HG03457 (cell line): ENCODE measurements around the gene MAP3K14.

Source experiments
- ATAC-seq: cut with Tn5 transposase; IDR thresholded peaks from one replicate; pipeline ENCODE4 v1.9.1; 2021; ENCODE audit warnings: moderate number of reproducible peaks; ENCODE audit not compliant: unreplicated experiment

Gene MAP3K14

GRCh38 chr17:45339646-45340605 is 23.1 kb upstream of the MAP3K14 start:
- ATAC-seq = no peak

- no peak for ATAC-seq
These were observed 22.2 kb upstream of the MAP3K14 start for GRCh38 chr17:45338996-45339535.

DNA sequence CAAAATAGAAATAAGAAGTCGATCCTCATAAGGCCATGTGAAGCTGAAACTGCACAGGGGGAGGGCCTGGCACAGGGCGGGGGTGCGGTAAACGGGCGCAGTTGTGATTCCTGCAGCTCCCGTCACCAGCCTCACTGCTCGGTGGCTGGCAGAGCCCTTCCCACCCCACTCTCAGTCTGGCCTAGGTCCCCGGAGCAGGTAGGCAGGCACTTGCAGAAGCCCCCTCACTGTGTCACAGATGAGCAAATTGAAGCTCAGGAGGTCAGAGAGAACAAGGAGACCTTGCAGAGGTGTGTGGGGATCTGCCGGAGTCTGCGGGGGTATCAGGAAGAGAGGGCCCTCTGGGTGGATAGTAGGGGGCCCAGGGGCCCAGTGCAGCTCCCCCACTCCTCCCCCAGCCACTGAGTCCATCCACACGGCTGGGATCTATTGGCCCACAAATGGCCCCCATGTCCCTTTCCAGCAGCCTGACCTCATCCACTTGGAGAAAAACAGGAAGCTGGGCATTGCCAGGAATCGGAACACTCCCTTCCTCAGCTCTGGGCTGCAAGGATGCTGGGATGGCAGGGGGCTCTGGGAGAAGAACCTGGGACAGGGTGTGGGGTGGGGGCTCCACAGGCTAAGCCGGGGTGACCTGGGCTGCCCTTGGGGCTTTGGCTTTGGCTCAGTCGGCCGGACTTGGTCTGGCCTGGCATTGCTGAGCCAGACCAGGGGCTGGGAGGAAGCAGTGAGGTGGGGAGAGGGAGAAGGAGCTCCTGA is 21.4 kb upstream of the MAP3K14 start:
- ATAC-seq = no peak

DNA sequence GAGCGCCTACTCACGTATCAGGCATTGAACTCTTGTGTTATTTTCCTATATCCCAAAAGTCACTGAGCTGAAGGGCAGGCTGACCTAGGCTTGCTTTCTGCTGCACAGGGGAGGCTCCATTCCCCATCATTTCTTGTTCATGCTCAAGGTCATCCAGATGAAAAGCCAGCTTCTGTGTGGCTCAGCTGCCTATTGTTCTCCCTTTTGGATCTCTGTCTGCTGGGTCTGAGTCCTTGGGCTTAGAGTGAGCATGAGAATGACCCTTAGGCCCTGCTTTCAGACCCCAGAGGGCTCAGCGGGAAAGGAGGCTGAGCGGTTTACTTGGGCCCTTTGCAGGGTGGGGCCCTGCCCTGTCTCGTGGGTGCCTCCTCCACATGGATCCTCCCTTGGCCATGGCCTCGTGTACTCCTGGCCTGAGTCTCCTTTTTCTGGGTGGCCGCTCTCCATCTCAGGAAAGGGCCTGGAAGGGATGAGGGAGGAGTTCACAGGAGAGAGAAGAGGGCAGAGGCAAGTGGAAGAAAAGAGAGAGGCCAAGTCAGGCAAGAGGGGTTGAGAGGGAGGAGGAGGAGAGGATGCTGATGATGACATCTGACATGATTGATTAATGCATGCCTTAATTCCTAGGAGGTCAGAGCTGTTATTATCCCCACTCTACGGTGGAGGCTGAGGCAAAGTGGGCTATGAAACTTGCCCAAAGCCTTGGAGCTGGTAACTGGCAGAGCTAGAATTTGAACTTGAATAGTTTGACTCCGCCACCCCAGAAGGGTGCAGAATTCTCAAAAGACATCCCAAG is 19.8 kb upstream of the MAP3K14 start:
- no peak for ATAC-seq

- ATAC-seq = no peak
These were observed 18.9 kb upstream of the MAP3K14 start for GRCh38 chr17:45335721-45336120.

DNA sequence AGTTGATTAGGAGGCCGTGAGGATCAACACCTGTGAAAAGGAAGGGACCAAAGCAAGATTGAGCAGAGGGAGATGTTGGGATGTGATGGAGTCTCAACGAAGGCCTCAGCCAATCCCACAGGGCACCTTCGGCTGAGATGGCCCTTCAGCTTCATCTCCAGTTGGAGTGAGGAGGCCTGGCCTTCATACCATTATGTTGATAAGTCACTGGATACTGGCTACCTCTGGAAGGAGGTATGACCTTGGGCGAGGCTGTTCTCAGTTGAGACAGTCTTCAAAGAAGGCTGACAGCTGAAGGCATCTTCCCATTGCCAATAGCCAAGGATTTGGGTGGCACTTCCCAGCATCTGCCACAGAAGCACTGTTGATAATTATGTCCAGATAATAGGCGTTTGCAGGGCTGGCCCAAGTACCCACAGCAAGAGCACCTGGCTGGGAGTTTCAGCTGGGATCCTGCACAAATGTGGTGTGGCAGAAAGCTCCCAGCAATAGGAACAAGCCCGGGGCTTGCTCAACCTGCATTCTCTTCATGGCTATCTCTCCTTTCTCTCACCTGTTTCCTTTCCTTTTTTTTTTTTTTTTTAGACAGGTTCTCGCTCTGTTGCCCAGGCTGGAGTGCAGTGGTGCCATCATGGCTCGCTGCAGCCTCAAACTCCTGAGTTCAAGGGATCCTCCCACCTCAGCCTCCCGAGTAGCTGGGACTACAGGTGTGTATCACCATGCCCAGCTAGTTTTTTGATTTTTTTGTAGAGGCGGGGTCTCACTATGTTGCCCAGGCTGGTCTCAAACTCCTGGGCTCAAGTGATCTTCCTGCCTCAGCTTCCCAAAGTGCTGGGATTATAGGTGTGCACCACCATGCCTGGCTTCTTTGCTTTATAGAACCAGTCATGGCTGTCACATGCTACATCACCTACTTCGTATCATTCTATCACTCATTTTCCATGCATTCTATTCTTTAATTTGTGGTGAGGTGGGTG is 18.2 kb upstream of the MAP3K14 start:
- no peak for ATAC-seq

DNA sequence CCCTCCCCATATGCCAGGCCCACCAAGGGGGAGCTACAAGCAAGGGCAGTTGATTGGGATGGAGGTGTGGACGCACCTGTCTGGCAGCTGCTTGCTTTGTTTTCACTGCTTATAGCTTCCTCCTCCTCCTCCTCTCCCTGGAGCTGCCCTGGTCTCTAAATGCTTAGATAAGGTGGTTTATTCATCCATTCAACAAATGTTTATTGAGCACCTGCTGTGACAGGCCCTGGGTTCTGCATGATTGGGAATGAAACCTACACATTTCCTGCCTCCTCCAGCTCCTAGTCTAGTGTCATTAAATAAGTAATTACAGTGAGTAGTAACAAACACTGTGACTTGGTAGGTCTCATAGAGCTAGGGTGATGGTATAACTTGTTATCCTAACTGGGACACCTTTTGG is 17.4 kb upstream of the MAP3K14 start:
- no peak for ATAC-seq

GRCh38 chr17:45333702-45334092 is 16.9 kb upstream of the MAP3K14 start:
- no peak for ATAC-seq

- ATAC-seq = no peak
These were observed 16.3 kb upstream of the MAP3K14 start for GRCh38 chr17:45332989-45333701.

DNA sequence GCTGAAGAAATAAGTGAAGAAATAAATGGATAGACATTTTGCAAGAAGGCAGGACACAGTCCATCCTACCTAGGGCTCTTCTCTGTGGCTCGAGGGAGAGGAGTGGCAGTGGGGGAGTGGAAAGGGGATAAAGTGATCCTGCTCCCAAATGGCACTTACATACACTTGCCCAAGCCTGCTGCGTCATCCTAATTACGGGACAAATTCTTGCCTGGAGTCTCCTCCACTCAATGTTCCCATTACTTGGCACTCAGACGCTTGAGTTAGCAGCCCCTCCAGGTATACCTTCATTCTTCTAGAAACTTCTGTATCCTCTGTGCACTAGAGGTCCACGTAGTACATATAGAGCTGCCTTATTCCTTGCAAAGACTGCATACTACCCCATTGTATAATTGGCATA is 15.7 kb upstream of the MAP3K14 start:
- ATAC-seq = no peak

GRCh38 chr17:45326626-45327025 is 9.8 kb upstream of the MAP3K14 start:
- ATAC-seq = no peak

DNA sequence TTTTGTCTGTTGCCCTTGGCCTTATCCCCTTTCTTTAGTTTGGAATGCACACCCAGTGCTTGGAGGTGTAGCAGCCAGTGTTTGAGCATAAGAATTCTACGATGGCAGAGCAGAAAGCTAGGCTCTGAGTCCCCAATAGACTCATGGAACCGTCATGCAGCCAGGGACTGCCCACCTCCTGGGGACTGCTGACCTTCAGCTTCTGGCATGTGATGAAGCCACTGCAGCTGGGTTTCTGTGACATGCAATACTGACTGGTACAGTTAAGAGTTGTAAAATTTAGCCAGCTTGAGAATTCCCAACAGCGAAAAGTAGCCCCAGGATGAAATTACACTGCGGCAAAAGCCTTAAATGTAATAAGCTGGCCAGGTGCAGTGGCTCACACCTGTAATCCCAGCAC is 9.0 kb upstream of the MAP3K14 start:
- no peak for ATAC-seq

- no peak for ATAC-seq
These were observed 7.5 kb upstream of the MAP3K14 start for GRCh38 chr17:45324336-45324735.

DNA sequence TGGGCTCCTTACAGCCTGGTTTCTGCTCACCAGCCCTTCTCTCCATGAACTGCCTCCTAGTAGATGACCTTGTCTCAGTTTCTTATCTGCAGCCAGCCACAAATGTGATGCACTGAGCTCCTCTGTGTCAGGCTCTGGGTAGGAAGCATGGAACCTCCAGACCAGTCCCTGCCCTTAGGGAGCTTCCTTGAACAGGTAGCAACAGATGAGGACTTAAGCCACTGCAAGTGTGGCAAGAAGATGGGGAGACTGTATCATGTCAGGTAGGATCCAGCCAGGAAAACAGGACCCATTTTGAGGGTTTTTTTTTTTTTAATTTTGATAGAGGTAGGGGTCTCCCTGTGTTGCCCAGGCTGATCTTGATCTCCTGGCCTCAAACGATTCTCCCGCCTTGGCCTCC is 5.3 kb upstream of the MAP3K14 start:
- ATAC-seq = no peak

GRCh38 chr17:45320931-45321461 is 4.2 kb upstream of the MAP3K14 start:
- no peak for ATAC-seq

- no peak for ATAC-seq
These were observed 3.6 kb upstream of the MAP3K14 start for GRCh38 chr17:45320349-45320930.

- no peak for ATAC-seq
These were observed 2.5 kb upstream of the MAP3K14 start for GRCh38 chr17:45319239-45319703.

DNA sequence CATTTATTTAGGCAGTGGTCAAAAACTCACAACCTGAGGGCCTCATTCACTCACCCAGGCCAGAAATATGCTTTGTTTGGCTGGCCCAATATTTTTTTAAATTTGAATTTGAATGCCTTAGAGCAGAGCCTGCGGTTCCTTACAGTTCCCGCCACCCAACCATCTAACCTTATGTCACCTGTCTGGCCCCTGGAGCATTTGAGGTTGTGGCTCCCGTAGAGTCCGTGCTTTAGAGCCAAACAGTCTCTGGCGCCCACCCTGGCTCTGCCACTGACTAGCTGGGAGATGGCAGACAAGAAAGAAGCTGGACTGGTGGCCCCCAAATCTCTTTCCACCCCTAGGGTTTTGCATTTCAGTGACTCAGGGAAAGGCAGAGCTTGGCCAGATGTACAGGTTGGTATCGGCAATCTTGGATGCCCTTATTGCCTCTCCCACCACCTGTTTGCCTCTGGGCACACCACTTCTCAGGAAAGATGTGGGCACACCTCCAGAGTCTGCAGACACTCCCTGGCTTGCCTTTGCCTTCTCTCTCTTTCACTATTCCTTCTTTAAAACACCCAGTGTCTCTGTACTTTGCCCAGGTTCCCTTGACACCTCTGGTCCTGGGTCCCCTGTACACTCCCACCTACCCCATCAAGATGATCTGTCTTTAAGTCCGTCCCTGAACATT is 1.9 kb upstream of the MAP3K14 start:
- no peak for ATAC-seq
